GM19043 (cell line): Measurements from ENCODE around the gene TMEM171.

Experiments
- ATAC-seq: cut with Tn5 transposase; IDR thresholded peaks from one replicate; pipeline ENCODE4 v1.9.1; 2021; ENCODE audit warnings: low read depth; ENCODE audit not compliant: unreplicated experiment

TMEM171 gene

DNA sequence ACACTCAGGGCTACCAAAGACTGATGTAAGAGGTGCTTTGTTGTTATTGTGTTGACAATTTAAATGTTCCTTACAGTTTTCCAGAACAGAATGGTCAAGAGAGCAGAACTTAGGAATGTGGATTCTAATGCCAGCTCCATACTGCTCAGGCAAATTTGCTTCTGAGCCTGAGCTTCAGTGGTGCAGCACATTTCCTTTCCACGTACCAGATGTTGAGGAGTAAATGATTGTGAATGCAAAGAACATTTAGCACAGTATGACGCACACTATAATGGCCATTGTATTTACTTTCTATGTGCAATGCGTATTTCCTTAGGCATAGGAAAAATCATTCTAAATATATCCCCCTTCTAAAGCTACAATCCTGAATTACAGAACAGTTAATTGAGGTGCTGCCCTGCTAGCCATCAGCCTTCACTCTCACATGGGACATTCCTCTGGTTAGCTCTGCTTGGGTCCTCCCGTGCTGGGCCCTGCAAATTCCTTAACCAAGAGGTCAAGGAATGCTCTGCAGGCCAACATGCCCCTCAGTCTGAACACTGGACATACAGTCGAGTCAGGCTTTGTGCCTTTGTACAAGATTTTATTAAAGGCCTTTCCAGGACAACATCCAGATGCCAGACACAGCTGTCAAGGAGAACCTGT, 31.5 kb downstream of the TMEM171 start:
- ATAC-seq = no peak

- ATAC-seq = no peak
These were observed 32.3 kb downstream of the TMEM171 start for GRCh38 chr5:73152411-73153388.

- ATAC-seq = no peak
These were observed 33.1 kb downstream of the TMEM171 start for GRCh38 chr5:73153513-73153912.

DNA sequence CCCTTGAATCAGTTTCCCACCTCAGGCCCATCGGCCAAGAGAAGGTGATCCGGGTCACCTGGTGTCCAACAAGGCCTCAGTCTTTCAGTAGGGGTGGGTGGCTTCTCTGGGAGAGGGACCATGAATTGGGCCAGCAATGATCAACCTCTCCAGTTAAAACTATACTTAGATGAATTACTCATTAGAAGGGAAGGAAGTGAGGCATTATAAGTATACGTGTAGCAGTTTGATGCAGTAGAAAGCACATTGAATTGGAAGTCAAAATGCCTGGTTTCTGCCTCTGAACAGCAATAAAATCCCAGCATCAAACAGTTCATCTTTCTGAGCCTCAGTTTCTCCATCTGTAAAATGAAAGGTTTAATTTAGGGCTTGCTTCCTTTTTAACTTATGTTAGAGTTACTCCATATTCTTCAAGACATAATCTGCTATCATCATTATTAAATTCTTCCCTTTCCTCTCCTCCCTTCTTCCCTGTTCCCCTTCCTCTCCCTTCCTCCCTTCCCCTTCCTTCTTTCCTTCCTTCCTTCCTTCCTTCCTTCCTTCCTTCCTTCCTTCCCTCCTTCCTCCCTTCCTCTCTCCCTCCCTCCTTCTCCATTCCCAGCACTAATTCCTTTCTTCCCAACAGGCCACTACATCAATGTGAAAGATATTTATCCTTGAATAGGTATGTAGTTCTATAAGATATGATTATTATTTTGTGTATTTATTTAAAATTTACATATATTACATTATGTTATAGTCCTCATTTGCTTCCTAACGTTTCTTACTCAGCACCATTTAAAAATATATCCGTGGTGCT, 34.0 kb downstream of the TMEM171 start:
- ATAC-seq = no peak

DNA sequence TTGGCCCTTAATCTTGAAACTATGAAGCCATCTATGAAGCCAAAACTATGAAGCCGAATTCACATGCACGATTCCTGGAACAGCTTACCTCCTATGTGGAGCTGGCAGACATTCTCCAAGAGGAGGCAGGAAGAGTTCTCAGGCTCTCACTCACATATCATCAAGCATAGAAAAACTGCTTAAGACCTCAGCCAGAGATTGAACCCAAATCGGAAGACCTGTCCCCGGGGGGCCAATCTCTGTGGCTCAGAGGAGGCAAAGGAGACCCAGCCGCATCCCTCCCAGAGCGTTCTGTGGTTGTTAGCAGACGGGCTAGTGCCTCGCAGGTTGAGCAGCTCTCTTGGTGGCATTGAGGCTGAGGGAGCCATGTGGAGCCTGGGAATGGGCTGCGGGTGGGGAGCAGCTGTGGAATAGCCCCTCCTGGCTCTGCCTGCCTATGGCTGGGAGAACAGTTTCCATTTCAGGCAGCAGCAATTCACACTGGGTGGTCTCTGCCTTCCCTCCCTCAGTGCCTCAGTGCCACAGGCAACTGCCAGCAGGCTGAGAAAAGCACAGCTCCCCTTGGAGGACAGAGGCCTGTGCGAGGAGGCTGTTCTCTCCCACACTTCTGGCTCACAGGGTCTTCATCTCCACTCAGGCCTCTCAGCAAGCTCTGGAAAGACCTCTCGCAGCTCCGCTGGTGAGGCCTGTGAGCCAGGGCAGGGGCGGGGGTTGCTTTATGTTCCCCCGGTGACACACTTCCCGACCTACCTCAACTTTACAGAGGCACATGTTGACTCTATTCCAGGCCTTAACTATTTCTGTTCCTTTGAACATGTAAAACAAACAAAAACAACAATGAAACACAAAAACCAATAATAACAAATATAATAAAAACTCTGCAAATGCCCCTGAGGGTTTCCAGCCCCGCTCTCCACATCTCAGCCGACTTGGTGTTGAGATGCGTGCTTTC, 35.2 kb downstream of the TMEM171 start:
- no peak for ATAC-seq

DNA sequence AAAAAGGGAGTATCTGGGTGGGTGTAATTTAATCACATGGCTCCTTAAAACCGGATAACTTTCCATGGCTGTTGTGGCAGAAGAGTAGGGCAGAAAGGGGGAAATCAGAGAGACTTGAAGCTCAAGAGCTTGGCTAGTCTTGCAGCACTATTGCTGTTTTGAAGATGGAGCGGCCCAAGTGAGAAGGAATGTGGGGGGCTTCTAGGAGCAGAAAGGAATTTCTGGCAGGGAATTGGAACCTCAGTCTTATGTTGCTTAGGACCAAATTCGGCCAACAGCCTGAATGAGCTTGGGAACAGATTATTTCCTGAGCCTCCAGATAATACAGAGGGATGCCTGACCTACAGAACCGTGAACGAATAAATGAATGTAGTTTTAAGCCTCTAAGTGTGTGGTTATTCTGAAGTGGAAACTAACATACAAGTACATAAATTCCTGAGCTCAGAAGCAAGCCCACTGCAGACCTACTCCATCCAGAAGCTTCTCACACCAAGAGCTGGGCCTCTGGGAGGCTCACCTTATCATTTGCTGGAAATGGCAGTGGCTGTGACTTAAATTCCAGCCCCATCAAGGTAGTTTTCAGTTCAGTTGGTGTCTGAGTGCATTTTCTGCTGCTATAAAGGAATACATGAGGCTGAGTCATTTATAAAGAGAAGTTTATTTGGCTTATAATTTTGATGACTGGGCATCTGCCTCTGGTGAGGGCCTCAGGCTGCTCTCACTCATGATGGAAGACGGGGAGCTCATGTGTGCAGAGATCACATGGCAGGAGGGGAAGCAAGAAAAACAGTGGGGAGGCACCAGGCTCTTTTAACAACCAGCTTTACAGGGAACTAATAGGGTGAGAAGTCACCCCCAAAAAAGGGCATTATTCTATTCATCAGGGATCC, 37.3 kb downstream of the TMEM171 start:
- ATAC-seq = no peak

DNA sequence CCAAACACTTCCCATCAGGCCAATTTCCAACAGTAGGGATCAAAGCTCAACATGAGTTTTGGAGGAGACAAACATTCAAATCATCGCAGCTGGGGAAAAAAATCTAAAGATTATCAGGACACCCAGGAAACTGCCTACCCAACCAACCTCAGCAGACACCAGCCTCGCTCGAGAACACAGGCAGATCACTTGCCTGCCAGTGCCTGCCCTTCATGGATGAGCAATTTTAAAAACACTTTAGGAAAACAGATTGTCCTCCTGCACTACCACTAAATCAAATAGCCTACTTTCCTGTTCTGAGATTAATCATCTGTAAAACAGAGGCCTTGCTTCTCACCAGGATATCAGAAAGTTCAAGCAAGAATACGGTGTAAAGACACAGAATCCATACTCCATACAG, 37.9 kb downstream of the TMEM171 start:
- no peak for ATAC-seq

GRCh38 chr5:73160239-73160671, 39.9 kb downstream of the TMEM171 start:
- peak; percentile 79 for ATAC-seq

DNA sequence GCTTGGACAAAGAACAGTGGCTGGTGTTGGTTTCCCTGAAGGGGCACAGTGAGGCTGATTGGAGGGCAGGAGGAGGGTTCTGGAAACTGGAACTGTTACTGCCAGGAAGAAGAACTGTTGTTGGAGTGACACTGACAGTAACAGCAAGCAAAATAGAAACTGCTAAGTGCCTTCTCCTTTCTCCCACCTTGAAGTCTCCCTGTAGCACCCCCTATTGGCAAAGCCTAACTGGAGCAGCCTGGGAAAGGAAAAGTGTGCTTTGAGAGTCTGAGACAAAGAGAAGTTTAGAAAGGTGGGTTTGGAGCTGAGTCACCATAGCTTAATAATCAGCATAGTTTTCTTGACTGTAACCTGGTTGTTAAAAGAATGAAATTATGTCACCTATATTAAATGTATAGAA, 50.1 kb downstream of the TMEM171 start:
- no peak for ATAC-seq

DNA sequence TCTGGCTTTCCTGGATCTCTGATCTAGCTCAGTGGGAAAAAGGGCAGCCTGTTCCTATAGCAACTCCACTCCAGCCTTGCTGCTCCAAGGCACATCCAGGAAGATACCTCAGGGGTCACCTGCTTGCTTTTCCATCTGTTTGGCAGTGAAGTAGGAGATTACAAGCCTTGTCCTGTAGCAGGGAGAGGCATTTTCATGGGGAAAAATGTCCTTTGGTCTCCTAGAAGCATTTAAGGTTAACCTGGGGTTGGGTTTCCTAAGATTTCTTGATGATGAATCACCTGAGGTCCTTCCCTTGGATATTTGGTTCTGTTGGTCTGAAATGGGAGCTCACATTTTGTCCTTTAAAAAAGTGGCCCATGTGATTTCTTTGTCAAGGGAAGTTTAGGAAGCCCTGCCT, 51.1 kb downstream of the TMEM171 start:
- ATAC-seq = no peak

GRCh38 chr5:73172951-73173350, 52.6 kb downstream of the TMEM171 start, which contains the start of gene TMEM174:
Gene TMEM174 (plus strand): TSS chr5:73173193. CDS start chr5:73173244, 51 bp downstream.
- no peak for ATAC-seq

GRCh38 chr5:73174100-73174815, 53.9 kb downstream of the TMEM171 start:
- no peak for ATAC-seq

GRCh38 chr5:73176250-73176649, 55.9 kb downstream of the TMEM171 start:
- no peak for ATAC-seq

DNA sequence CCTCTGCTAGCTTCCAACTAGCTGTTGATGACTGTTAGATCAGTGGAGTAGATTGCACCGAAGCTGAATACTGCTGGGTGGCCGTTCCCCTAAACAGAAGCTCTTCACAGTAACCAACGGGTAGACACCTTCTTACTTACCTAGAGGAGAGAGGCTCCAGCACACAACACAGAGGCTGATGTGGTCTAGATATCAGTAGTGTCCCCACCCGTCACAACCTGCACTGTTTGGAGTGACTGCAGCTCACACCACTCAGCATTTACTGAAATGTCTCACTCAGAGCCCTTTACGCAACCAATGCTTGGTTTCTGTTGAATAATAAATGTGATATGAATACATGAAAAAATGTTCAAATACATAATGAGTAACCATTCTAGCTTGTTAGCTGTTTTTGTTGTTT, 57.9 kb downstream of the TMEM171 start:
- ATAC-seq = no peak

- ATAC-seq = no peak
These were observed 59.4 kb downstream of the TMEM171 start for GRCh38 chr5:73179730-73180129.

GRCh38 chr5:73180566-73180965, 60.2 kb downstream of the TMEM171 start:
- ATAC-seq = no peak
